ENCODE measurements around the gene TGFB1I1.

- TF ChIP-seq CTCF (IDR thresholded peaks at IDR 0.05) = no peak
- TF ChIP-seq EZH2 (IDR thresholded peaks at IDR 0.05; ENCODE audit: borderline replicate concordance, insufficient read depth, low read depth, low read length, poor library complexity, severe bottlenecking) = no peak
These were observed 32.2 kb downstream of the TGFB1I1 start for GRCh38 chr16:31504159-31504558.
